ENCODE measurements around the gene NCS1.
"Not testable (repeated sequence)": the region's sequence is repeated elsewhere in the genome, so short reads cannot be mapped to it uniquely, and the experiment has no call there.

NCS1 gene

GRCh38 chr9:130263601-130264413, 91.6 kb downstream of the NCS1 start:
- no peak for DNase-seq (ENCODE audit: low read depth, low spot score)

GRCh38 chr9:130264414-130265350, 92.5 kb downstream of the NCS1 start:
- no peak for DNase-seq (ENCODE audit: low read depth, low spot score)

- DNase-seq (ENCODE audit: low read depth, low spot score) = no peak
Measured at GRCh38 chr9:130265431-130266235, 93.4 kb downstream of the NCS1 start, which contains the start of gene HMCN2. TSS of gene HMCN2 (plus strand) at chr9:130265760. CDS start at chr9:130265879, 119 bp downstream.

- DNase-seq (ENCODE audit: low read depth, low spot score) = no peak
Measured at GRCh38 chr9:130266236-130267098, 94.3 kb downstream of the NCS1 start.

GRCh38 chr9:130267930-130268329, 95.7 kb downstream of the NCS1 start:
- no peak for DNase-seq (ENCODE audit: low read depth, low spot score)

GRCh38 chr9:130268521-130269211, 96.5 kb downstream of the NCS1 start:
- no peak for DNase-seq (ENCODE audit: low read depth, low spot score)

GRCh38 chr9:130271473-130271872, 99.3 kb downstream of the NCS1 start:
- no peak for DNase-seq (ENCODE audit: low read depth, low spot score)

- DNase-seq (ENCODE audit: low read depth, low spot score) = no peak
Measured at GRCh38 chr9:130275156-130275555, 103.0 kb downstream of the NCS1 start.

- DNase-seq (ENCODE audit: low read depth, low spot score) = no peak
Measured at GRCh38 chr9:130276121-130276520, 103.9 kb downstream of the NCS1 start.

GRCh38 chr9:130276955-130277354, 104.8 kb downstream of the NCS1 start:
- no peak for DNase-seq (ENCODE audit: low read depth, low spot score)

GRCh38 chr9:130277525-130277924, 105.3 kb downstream of the NCS1 start:
- DNase-seq (ENCODE audit: low read depth, low spot score) = not testable (repeated sequence)

- DNase-seq (ENCODE audit: low read depth, low spot score) = no peak
Measured at GRCh38 chr9:130283539-130284248, 111.5 kb downstream of the NCS1 start.

- DNase-seq (ENCODE audit: low read depth, low spot score) = no peak
Measured at GRCh38 chr9:130284249-130284625, 112.0 kb downstream of the NCS1 start.

- DNase-seq (ENCODE audit: low read depth, low spot score) = no peak
Measured at GRCh38 chr9:130284690-130285089, 112.5 kb downstream of the NCS1 start.

- no peak for DNase-seq (ENCODE audit: low read depth, low spot score)
Measured at GRCh38 chr9:130285271-130285670, 113.1 kb downstream of the NCS1 start.

- no peak for DNase-seq (ENCODE audit: low read depth, low spot score)
Measured at GRCh38 chr9:130286072-130286770, 114.0 kb downstream of the NCS1 start.

All from brain pericyte (primary cell).